ENCODE measurements around the gene JCHAIN.

Gene JCHAIN

DNA sequence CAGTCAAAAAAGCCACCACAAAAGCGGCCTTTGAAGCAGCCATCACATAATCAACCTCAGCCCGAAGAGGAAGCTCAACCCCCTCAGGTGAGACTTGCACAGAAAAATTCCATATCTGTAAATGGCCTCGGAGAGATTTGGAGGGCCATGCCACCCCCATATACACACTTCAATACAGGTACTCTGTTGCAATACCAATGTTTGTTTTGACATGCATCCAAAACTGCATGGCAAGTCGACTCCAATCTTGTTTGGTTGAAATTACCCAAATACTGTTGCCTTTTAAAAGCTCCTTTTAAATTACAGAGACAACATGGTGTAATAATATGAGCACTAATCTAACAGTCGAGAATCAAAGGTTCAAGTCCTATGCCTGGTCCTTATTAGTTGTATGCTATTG is 31.8 kb downstream of the JCHAIN start:
- no peak for DNase-seq

DNA sequence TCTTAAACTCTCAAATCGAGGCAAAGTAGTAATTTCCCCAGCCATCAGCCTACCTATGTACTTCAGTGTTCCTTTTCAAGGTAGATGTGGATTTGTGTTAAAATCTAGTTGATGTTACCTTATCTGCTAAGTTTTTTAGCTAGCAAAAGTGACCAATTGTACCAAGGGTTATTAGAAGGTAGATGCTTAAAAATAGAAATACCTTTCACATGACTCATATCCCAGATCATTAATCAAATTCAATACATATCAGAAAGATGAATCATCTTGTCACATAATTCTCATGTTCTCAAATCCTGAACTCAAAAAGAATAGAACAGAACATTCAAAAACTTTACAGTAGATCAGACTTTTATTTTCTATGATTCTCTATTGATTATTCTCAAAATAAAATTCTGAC is 34.3 kb downstream of the JCHAIN start:
- DNase-seq, result no peak

DNA sequence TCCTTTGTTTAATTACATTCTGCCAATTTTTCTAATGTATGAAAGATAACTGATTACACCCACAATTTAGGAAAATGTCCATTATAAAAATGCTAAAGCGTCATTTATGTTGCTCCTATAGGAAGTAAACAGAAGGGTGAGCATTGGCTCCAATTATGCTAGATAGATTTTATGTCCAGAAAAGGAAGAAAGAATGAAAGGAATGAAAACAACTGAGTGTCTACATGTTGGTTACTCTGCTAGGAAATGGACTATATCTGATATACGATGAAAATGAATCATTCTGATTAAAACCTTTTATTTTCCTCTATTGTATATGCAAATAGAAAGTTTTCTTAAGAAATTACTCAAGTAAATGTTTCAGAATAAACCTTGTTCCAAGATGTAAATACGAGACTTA is 36.1 kb downstream of the JCHAIN start:
- no peak for DNase-seq

DNA sequence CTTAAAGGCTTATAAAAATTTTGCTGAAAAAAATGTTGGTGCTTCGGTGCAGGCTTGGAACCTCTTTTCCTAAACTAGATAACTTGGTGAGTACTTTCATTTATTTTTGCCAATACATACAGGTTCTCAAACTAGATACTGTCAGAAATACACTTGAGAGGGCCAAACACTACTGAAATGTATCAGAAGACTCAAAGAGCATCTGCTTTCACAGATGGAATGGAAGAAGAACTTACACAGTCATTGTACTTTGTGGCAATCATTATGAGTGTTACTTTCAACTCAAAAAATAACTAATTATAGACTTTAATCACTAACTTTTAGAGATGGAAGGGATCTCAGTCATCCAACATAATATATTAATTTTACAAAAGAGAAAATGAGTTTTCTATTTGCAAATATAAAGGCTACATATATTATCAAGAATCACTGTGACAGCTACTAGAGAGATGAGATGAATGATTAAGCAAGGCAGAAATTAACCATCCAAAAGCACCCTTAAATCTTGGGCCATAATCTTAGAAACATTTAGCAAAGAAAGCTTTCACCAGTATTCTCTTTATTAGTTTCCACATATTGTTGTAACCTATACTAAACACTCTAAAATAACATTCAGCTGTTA is 36.7 kb downstream of the JCHAIN start:
- DNase-seq, result no peak

DNA sequence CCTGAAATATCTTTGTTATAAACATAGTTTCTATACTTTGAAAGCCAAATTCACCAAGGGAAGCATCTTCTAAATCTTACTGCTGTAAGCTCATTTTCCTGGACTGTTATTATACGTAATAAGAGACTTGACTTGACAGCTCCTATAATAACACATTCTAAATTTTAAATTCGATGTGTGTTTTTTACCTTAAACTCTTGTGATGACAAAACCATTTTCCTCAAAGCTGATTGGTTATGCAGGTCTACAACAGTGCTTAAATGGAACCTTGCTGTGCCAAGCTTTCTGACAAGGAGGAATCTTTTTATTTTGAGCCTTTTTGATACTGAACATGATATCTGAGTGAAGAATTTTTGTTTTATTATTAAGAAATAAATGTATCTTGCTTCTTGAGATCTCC is 37.9 kb downstream of the JCHAIN start, which contains the start of gene ENAM:
Gene ENAM (plus strand): TSS at position 301 of the 400 bp plus-strand sequence. CDS start 757 bp downstream, outside the sequence.
- no peak for DNase-seq

DNA sequence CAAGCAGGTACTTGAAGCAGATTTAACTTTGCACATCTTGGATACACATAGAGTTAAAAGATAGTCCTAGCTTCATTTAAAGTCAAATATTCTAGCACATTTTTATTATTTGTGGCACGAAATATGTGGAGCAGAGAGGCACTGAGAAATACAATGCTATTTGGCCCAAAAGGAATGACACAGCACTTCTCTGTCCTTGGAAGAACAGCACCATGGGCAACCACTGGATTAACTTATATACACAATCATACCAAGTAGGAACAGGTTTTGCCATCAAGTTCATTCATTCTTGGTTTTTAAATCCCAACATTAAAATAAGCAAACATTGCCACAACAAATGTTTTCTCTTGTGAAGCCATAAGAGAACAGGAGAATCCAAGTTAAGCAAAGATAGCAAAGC is 38.7 kb downstream of the JCHAIN start:
- no peak for DNase-seq

DNA sequence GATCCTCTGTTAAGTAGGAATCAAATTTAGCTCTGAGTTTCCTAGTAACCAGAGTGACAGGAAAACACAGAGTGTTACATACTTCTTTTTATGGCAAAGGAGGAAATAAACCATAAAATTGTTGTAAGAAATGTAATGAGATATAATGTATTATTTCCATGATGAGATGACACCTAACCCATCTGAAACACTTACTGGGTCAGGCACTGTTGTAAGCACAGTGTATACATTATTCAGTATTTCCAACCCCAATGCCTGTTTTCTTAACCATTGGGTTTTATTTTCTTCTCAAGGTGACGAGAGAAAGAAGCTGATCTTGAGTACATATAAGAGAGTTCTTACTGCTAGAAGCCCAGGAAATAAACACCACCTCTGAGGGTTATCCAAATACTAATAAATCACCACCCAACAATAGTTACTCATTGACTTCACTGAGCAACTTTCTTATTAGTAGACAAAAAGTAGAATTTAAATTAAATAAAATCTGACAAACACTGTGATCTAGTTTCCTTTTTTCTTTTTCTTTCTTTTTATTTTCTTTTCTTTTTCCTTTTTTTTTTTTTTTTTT is 42.0 kb downstream of the JCHAIN start:
- DNase-seq, result no peak

DNA sequence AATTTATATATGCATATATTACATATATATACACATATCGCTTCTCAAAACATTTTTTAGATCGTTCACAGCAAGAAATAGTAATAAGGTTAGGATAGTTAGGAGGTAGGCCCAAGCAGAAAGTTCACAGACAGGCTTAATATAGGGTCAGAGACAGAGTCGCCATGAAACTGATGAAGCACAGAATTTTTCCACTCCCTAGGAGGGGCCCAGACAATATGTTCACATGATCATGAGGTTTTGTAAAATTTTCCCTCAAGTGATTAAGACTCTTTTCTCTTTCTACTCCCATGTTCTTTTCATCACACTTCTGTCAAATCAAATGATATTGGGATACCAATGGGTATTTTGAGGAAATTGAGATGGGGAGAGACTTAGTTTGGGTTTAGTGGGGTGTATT is 43.0 kb downstream of the JCHAIN start:
- no peak for DNase-seq

DNA sequence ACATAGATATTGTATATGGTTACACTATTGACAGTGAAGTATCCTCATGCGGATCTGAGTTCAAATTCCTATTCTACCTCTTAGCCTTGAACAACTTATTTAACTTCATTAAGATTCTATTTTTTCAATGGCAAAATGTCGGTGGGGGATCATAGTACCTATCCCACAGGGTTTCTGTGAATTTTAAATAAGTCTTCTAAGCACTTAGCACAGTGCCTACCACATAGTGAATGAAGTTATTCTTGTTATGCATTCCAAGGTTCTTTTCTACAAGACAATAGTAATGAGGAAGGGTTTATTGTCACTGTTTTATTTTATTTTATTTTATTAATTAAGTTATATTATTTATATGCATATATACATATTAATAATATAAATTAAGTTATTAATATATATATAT is 46.5 kb downstream of the JCHAIN start:
- DNase-seq, result no peak

DNA sequence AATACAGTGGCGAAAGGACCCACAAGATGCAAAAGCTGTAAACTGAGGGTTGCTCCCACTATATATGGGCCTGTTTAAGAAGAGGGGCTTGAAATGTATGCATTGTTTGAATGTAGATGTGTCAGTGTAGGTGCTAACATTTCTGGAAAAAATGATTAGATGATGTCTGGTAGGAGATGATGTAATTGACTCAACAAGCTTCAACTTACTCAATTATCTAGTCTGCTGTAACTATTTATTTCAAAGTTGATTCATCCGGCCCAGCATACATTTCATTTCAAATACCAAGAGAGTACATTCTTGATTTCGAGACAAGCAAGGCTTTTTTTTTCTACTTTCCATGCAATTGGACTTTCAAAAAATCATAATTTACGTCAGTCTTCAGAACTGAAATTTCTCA is 47.0 kb downstream of the JCHAIN start:
- DNase-seq, result no peak

DNA sequence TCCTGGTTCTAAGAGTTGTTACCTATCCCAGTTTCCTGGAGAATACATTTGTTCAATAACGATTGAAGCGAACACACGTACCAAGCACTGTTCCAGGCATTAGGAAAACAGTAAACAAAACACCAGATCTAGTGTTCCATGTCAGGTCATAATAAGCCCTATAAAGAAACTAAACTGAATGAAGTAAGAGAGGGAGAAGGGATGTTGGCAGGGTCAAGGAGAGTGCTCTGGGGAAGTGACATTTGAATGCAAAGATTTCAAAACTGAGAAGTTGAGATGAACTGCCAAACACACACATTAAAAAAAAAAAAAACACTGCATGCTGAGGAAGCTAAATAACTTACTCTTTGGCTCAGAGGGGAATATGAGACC is 52.1 kb downstream of the JCHAIN start:
- DNase-seq, result no peak

DNA sequence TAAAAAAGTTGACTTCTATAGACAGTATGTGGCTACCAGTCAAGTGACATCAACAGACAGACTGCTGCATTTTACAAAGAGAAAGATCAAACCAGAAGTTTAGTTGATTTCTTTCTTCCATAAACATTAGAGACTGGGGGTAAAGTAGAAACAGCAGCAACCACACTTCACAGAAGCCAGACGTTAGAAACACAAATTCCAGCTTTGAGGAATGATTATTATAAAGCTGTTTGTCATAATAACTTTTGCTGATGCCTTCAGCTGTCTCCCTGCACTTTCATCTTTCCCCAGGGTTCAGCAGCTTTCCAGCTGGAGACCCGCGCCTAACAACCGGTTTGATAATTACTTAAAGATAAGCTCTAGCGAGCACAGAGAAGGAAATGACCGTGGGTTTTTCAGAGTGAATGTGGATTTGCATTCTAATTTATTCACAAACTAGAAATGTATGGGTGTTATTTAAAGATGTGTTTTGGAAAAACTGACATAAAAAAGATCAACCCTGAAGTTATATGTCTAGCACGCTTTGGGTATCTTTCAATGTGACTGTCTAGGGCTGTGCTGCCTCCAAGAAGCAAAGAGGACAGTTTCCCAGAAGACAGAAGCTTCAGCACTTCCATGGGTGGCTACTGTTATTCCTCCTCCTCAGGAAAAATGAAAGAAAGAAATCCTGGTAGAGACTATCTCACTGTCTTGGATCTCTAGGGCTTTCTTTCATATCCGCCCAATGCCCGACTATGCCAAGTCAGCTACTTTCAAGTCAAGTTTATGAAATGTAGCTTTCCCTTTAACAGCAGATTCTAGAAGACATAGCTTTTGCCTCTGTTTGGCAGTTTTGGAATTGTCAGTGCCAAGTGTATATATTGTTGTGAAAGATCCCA is 52.8 kb downstream of the JCHAIN start:
- DNase-seq, result no peak

DNA sequence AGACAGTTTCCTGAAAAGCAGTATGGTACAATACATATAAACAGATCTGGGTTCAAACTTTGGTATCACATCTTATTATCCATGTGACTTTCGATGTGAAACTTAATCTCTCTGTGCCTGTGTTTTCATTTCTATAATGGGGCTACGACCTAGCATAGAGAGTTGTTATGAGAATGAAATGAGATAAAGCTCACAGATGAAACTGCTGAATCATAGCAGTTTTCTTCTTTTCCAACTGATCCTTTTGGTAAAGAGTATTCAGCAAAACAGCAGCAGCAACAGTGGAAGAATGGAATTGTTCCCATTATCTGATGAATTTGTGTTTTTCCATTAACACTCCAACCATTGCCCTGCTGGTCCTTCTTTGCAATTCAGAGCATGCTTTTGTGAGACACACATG is 58.0 kb downstream of the JCHAIN start:
- no peak for DNase-seq

DNA sequence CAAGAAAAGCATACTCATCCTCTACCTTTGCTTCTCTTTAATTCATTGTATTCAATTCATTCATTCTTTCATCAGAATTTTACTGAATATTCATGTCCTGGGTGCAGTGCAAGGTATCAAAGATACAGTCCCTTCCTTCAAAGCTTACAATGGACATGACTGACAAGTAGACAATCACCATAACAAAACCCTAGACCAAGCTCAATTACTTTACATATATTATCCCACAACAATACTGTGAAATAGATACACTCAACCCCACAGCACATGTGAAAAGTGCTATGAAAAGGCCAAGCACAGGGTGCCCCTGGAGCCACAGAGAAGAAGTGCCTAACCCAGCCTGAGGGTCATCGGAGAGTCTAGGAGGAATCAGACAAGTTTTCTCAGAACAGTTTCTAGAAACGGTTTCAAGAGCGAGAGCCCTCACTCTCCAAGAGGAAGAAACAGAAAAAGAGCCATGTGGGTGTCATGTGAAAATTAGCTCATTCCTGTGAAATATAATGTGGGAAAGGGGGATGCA is 58.9 kb downstream of the JCHAIN start:
- no peak for DNase-seq

DNA sequence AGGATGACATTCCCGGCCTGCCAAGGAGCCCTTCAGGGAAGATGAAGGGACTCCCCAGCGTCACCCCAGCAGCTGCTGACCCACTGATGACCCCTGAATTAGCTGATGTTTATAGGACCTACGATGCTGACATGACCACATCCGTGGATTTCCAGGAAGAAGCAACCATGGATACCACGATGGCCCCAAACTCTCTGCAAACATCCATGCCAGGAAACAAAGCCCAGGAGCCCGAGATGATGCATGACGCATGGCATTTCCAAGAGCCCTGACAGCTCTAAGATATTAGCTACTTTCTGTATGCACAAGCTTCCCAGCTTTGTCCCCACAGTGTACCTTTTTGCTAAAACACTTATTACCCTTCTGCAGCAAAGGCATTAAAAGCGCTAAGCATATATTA is 59.8 kb downstream of the JCHAIN start:
- DNase-seq, result no peak

Measured in CD4-positive, alpha-beta T cell treated with Interleukin-1 beta for 1 hour (primary cell).